GM12872 (cell line): Measurements from ENCODE around the gene HES5.

Experiments used
- TF ChIP-seq, protein P1 (sequence below): IDR thresholded peaks from 3 replicates; pipeline ENCODE4 v1.5.1; 2011; ENCODE audit warnings: low read depth, mild to moderate bottlenecking, low read length, moderate library complexity; ENCODE audit not compliant: insufficient read depth

Gene HES5

DNA sequence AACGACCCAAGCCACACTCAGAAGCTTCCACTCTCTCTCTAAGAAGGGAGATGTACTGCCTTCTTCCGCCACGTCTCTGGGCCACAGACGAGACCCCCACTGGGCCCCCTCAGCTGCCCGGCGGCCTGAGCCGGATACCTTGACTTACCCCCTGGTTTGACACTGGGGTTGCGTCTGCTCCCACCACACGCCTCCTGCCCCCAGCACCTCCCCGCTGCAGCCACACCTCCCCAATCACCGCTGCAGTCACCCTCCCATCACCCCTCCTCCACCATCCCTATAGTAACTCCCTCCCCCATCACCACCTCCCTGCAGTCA, 14.3 kb downstream of the HES5 start:
- TF ChIP-seq, protein P1, sequence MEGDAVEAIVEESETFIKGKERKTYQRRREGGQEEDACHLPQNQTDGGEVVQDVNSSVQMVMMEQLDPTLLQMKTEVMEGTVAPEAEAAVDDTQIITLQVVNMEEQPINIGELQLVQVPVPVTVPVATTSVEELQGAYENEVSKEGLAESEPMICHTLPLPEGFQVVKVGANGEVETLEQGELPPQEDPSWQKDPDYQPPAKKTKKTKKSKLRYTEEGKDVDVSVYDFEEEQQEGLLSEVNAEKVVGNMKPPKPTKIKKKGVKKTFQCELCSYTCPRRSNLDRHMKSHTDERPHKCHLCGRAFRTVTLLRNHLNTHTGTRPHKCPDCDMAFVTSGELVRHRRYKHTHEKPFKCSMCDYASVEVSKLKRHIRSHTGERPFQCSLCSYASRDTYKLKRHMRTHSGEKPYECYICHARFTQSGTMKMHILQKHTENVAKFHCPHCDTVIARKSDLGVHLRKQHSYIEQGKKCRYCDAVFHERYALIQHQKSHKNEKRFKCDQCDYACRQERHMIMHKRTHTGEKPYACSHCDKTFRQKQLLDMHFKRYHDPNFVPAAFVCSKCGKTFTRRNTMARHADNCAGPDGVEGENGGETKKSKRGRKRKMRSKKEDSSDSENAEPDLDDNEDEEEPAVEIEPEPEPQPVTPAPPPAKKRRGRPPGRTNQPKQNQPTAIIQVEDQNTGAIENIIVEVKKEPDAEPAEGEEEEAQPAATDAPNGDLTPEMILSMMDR, result no peak

DNA sequence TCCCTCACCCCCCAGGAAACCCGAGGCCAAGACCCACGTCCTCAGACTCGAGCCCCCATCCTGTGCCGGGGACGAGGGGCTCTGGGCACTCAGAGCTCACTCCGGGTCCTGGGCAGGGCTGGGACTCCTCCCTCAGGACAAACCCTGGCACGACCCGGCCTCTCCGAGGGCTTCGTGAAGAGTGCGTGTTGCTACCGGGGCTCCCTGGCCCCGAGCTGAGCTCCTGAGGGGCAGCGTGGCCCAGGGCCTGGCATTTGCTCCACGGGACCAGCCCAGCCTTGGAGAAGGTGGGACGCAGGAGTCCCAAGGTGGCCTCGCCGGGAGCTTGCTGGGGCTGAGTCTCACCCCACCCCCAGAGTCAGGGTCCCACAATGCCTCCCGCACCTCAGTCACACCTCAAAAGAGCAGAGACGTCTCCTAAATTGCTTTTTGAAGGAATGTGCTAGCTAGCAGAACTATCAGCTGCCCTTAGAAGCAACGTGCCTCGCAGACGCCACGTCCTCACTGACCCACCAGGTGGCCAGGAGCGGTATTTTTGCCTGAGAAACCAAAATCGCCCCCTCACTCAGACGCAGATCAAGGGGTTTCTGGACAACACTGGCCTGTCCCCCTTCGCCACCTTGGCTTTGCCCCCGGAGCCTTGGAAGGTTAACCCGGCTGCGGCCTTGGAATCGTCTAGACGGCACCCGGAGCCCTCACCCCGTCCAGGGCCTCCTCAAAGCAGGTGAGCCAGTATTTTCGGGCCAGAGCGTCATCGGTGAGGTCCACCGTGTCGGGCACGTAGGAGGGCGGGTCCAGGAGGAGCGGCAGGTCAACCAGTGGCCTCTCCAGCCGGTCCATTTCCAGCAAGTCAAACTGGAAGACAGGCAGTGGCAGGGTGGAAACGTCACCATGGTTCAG, 14.9 kb downstream of the HES5 start:
- TF ChIP-seq, protein P1, result peak; percentile 11; the same call in 1 of the 3 replicates

DNA sequence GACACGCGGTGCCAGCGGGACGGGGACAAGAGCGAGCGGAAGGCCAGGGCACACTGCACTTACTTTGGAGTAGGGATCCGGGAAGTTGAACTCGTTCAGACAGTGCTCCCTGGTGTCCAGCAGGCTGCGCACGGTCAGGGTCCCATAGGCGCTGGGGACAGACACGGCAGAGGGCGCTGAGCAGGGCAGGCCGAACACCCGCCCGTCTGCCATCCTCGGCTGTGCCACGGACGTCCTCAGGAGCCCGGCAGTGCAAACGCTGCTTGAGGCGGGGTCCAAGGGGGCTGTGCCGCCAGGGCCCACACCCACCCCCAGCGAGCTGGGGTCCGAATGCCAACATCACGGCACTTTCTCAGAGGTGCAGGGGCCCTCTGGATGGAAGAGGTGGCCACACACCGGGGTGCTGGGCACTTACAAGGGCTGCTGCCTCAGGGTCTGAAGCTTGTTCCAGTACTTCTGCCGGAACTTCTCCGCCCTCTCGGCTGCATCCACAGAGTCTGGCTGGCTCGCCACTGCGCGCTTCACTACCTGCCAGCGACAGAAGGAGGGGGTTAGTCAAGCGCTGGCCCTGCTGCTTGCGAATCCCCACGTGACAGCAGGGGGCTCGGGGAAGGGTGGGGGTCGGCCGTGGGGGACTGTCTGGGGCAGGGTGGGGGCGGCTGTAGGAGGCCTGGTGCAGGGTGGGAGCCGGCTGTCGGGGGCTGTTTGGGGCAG, 16.0 kb downstream of the HES5 start:
- TF ChIP-seq, protein P1, result no peak

DNA sequence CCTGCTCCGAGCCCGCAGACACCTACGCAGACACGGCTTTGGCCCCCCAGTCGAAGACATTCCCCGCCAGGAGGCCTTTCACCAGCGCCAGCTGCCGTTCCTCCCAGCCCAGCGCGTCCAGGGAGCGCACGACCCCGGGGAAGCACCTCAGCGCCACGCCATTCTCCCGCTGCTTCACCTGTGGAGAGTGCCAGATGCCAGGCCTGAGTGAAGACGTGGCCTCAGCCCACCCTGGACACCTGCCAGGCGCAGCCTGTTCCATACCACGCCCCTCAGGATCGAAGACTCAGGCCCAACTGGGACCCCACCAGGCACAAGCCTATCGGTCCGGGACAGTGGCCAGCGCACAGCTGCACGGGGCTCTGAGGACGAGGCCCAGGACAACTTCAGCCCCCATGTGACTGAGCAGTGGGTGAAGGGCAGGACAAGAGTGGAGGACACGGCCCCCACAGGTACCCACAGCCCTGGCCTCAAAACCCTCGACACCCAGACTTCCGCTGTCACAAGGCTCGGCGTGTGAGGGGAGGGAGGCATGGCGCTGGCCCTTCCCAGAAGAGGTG, 17.1 kb downstream of the HES5 start:
- TF ChIP-seq, protein P1, result no peak

DNA sequence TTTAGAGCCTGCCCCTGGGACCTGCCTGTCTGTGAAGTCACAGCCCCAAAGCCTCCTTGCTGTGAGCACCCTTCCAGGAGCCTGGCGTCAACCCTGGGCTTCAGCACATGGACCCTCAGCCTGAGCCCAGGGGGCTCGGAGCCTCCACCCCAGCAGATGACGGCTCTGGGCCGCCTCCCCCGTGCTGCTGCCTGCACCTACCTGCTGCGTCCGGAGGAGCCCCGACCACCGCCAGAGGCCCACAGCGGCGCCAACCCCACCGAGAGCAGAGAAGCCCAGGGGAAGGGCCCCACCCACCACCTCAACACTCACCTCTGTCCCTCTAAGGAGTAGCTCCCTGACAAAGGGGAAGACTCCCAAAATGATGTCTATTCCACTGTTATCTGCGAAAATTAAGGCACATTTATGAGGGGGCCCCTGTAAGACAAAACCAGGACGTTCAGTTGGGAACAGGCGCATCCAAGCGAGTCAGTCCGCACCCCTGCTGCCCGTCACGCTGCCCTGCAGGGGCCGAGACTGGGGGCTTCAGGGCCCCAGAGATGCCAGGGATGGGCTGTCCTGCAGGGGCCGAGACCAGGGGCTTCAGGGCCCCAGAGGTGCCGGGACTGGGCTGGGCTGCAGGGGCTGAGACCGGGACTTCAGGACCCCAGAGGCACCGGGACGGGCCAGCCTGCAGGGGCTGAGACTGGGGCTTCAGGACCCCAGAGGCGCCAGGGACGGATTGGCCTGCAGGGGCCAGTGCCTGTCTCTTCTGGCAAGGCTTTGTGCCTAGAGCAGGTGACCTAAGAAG, 19.5 kb downstream of the HES5 start:
- TF ChIP-seq, protein P1, result no peak

DNA sequence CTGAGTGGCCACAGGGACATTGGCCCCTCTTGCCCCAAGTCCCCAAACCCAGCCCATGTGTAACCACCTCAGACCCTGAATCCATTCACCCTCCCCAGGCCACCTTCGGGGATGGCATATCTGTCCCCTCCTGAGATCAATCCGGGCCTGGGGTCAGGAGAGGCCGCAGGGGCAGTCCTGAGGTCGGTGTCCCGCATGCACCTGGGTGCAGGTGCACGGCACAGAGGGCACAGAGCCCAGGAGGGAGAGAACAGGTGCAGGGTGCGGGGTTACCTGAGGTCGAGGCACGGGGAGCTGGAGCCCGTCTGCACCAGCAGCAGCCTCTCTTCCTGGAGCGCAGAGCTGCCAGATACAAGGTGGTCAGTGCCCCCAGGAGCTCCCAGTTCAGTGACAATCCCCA, 20.5 kb downstream of the HES5 start:
- TF ChIP-seq, protein P1, result no peak

DNA sequence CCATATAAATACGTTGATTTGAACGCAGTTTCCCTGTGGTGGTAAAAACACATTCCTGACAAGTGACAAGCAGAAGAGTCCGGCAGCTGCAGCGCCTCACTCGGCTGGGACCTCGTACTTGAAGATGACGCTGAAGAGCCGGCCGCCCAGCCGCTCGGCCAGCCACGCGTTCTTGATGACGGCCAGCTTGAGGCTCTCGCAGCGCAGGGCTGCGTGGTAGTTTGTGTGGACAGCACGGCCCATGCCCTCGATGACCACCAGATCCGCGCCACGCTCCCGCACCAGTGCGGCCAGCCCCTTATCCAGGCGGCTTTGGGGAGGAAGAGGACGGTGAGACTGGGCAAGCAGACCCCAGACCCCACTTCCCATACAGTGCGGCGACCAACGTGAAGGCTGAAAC, 21.3 kb downstream of the HES5 start:
- TF ChIP-seq, protein P1, result no peak
